Activated CD8-positive, alpha-beta T cell treated with anti-CD3 and anti-CD28 coated beads for 36 hours (primary cell): ENCODE data around the gene WHAMM. TPM values are rescaled to one million over a fixed set of nuclear protein-coding genes. Genes with fewer than 3 reads are reported as not detected.

ENCODE experiments used
- ATAC-seq: fragments of 200-7000 bp; cut with Tn5 transposase; one replicate; pipeline ENCODE4 v1.10.0; 2021; ENCODE audit warnings: mild to moderate bottlenecking, moderate library complexity
- CTCF ChIA-PET: fragments of 350-600 bp; sonication (Branson Sonifier 250); formaldehyde crosslinking; loops from one replicate; lab custom pipeline; 2021; ENCODE audit warnings: antibody characterized with exemption; lab: Charles Lee
- POLR2A ChIA-PET: fragments of 350-600 bp; sonication (Branson Sonifier 250); formaldehyde crosslinking; loops from one replicate; lab custom pipeline; 2021; ENCODE audit warnings: antibody characterized with exemption; lab: Charles Lee
- DNase-seq: peaks from one replicate; pipeline ENCODE4 v3.0.0-alpha.2; 2020
- H3K27ac Mint-ChIP-seq: one replicate; pipeline ENCODE4 v1.8.0; 2021; ENCODE audit warnings: mild to moderate bottlenecking, mixed read lengths
- H3K27me3 Mint-ChIP-seq: one replicate; pipeline ENCODE4 v1.8.0; 2021; ENCODE audit warnings: mixed read lengths
- H3K36me3 Mint-ChIP-seq: one replicate; pipeline ENCODE4 v1.8.0; 2021; ENCODE audit warnings: low read depth, mixed read lengths
- H3K4me1 Mint-ChIP-seq: one replicate; pipeline ENCODE4 v1.8.0; 2021; ENCODE audit warnings: low read depth, mixed read lengths
- H3K4me3 Mint-ChIP-seq: one replicate; pipeline ENCODE4 v1.8.0; 2021; ENCODE audit warnings: mild to moderate bottlenecking, moderate library complexity, mixed read lengths
- H3K9me3 Mint-ChIP-seq: one replicate; pipeline ENCODE4 v1.8.0; 2021; ENCODE audit warnings: mixed read lengths
- intact Hi-C: fragments of 100-400 bp; cut with micrococcal nuclease; formaldehyde crosslinking; loops from one replicate; pipeline ENCODE4 v1.10.0; 2022
- total RNA-seq, 2 experiments: library from RNA; stranded (reverse); gene quantifications; one replicate each; pipeline ENCODE4 v1.2.3, GENCODE V29; 2021
- TF ChIP-seq, protein P1 (sequence below): fragments of 200-600 bp; IDR thresholded peaks from one replicate; pipeline ENCODE4 v1.8.0; 2022; ENCODE audit warnings: antibody characterized with exemption, mild to moderate bottlenecking

The WHAMM gene
- total RNA-seq, 2 experiments from 2014 or later, result 5.8 to 6.1 TPM

DNA sequence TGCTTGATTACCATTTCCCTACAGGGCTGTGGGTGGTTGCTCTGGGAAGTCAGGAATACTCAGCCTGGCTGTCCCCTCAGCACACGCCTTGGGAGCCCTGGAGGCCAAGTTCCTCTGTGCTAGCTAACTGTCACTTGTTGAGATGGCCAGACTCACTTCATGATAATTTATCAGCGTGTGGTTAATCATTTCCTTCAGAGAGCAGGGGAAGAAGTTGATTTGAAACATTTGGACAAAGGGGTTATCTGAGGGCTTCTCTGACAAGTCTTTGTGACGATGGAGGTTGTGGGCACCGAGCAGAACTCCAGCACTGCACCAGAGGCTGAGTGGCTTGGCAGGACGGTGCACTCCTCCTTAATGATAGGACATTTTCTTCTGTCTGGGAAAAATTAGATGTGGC, 61.9 kb downstream of the WHAMM start:
- no peaks in the 10 kb centered on the region for H3K4me1 Mint-ChIP-seq
- H3K36me3 Mint-ChIP-seq, result no peaks in the 10 kb centered on the region
- intact Hi-C loops, result no loop called here
- ATAC-seq (no peak), DNase-seq (no peak)
- H3K27me3 Mint-ChIP-seq, result no peaks in the 10 kb centered on the region
- ChIA-PET POLR2A (no interaction called here), CTCF (interaction anchor here (1.2 to 1.6 kb wide), 2 partner anchors 22 to 129 kb away, joined by 5 to 6 read pairs; no protein-coding TSS in a partner anchor)
- no peaks in the 10 kb centered on the region for H3K9me3 Mint-ChIP-seq
- H3K27ac Mint-ChIP-seq, result no peak overlapping the region
- H3K4me3 Mint-ChIP-seq, result no peak overlapping the region
- TF ChIP-seq, protein P1, sequence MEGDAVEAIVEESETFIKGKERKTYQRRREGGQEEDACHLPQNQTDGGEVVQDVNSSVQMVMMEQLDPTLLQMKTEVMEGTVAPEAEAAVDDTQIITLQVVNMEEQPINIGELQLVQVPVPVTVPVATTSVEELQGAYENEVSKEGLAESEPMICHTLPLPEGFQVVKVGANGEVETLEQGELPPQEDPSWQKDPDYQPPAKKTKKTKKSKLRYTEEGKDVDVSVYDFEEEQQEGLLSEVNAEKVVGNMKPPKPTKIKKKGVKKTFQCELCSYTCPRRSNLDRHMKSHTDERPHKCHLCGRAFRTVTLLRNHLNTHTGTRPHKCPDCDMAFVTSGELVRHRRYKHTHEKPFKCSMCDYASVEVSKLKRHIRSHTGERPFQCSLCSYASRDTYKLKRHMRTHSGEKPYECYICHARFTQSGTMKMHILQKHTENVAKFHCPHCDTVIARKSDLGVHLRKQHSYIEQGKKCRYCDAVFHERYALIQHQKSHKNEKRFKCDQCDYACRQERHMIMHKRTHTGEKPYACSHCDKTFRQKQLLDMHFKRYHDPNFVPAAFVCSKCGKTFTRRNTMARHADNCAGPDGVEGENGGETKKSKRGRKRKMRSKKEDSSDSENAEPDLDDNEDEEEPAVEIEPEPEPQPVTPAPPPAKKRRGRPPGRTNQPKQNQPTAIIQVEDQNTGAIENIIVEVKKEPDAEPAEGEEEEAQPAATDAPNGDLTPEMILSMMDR, result no peak

GRCh38 chr15:82871832-82872484, 62.5 kb downstream of the WHAMM start:
- intact Hi-C loops, result no loop called here
- TF ChIP-seq, protein P1, result no peak
- no peaks in the 10 kb centered on the region for H3K36me3 Mint-ChIP-seq
- DNase-seq (no peak), ATAC-seq (no peak)
- H3K4me3 Mint-ChIP-seq, result no peak overlapping the region
- CTCF ChIA-PET, result interaction anchor here (1.2 kb wide), 1 partner anchor 128 kb away, joined by 5 read pairs; no protein-coding TSS in a partner anchor
- H3K9me3 Mint-ChIP-seq, result no peaks in the 10 kb centered on the region
- no peaks in the 10 kb centered on the region for H3K27me3 Mint-ChIP-seq
- no peak overlapping the region for H3K27ac Mint-ChIP-seq
- POLR2A ChIA-PET, result interaction anchor here (0.7 kb wide), 1 partner anchor 29 kb away, joined by 3 read pairs; no protein-coding TSS in a partner anchor
- H3K4me1 Mint-ChIP-seq, result no peaks in the 10 kb centered on the region

- TF ChIP-seq, protein P1, result no peak
- H3K9me3 Mint-ChIP-seq, result no peaks in the 10 kb centered on the region
- H3K4me1 Mint-ChIP-seq, result no peaks in the 10 kb centered on the region
- H3K27ac Mint-ChIP-seq, result no peak overlapping the region
- no peaks in the 10 kb centered on the region for H3K36me3 Mint-ChIP-seq
- no peak overlapping the region for H3K4me3 Mint-ChIP-seq
- DNase-seq, result no peak
- no peak for ATAC-seq
- intact Hi-C loops, result no loop called here
- H3K27me3 Mint-ChIP-seq, result no peaks in the 10 kb centered on the region
- ChIA-PET POLR2A (no interaction called here), CTCF (no interaction called here)
These were observed 63.7 kb downstream of the WHAMM start for GRCh38 chr15:82873000-82873680.

DNA sequence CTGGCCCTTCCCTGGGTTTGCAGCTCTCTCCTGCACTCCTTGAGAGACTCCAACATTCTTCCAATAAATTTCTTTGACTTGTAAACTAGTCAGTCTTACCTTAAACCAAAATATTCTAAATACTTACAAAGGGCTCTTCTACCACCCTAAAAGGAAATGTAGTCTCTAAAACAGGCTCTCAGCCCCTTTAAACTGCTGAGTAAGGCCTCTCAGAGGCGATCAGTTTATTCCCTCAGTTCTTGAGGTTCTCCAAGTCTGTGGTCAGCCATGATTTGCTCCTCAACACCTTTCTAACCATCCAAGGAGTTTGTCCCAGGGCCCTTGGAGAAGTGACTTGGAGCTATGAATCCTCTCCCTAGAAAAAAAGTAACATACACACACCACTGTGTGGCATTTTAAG, 64.8 kb downstream of the WHAMM start:
- Mint-ChIP-seq H3K4me3 (no peak overlapping the region), H3K27me3 (no peaks in the 10 kb centered on the region), H3K27ac (no peak overlapping the region), H3K4me1 (no peaks in the 10 kb centered on the region), H3K9me3 (no peaks in the 10 kb centered on the region), H3K36me3 (no peaks in the 10 kb centered on the region)
- no peak for DNase-seq
- intact Hi-C loops, result no loop called here
- TF ChIP-seq, protein P1, result no peak
- CTCF ChIA-PET, result no interaction called here
- POLR2A ChIA-PET, result no interaction called here
- ATAC-seq, result no peak

DNA sequence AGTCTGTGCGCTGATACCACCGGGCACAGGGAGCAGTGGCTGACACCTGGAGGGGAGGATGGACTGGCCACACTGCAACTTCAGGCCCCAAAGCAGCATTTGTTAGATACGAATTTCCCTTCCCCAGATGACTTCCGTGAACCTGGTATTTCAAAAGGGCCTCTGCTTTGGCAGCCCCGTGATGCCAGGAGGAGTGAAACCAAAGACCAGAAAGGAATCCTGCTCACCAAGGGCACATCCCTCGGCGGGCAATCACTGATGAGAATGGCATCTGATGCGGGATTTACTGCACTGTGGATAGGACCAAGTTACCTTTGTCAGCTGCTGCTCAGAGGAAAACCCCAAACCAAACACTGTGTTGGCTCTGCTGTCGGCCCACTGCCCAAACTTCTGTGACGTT, 65.5 kb downstream of the WHAMM start:
- Mint-ChIP-seq H3K27me3 (no peaks in the 10 kb centered on the region), H3K9me3 (no peaks in the 10 kb centered on the region), H3K4me1 (no peaks in the 10 kb centered on the region), H3K27ac (no peak overlapping the region), H3K4me3 (no peak overlapping the region), H3K36me3 (no peaks in the 10 kb centered on the region)
- no peak for ATAC-seq
- intact Hi-C loops, result no loop called here
- ChIA-PET POLR2A (no interaction called here), CTCF (no interaction called here)
- TF ChIP-seq, protein P1, result no peak
- DNase-seq, result no peak
